AG10803 (cell line): ENCODE measurements around the gene RIPPLY2.

Experiments
- DNase-seq: peaks from one replicate; pipeline ENCODE4 v3.0.0; 2010; ENCODE audit warnings: low read depth
- H3K4me3 ChIP-seq: 2 replicates; pipeline ENCODE4 v1.5.1; 2011; ENCODE audit warnings: mild to moderate bottlenecking, low read length, control low read depth
- CTCF ChIP-seq: conservative IDR thresholded peaks from 2 replicates; pipeline ENCODE4 v1.5.1; 2011; ENCODE audit warnings: mild to moderate bottlenecking, low read length, control low read depth, inconsistent platforms

RIPPLY2 gene

GRCh38 chr6:83901624-83902023, 48.5 kb downstream of the RIPPLY2 start:
- no peak overlapping the region for H3K4me3 ChIP-seq
- TF ChIP-seq CTCF: no peak
- no peak for DNase-seq

GRCh38 chr6:83904395-83904794, 51.2 kb downstream of the RIPPLY2 start:
- no peak for DNase-seq
- no peak for TF ChIP-seq CTCF
- H3K4me3 ChIP-seq: no peak overlapping the region

- no peak overlapping the region for H3K4me3 ChIP-seq
- no peak for TF ChIP-seq CTCF
- DNase-seq: no peak
Measured at GRCh38 chr6:83905648-83906047, 52.5 kb downstream of the RIPPLY2 start.
